Measurements from ENCODE around the gene SIN3A. TPM values are rescaled to one million over a fixed set of nuclear protein-coding genes. Genes with fewer than 3 reads are reported as not detected.
A peak's percentile ranks its signal among the peaks of the same experiment; 100 is the strongest.

SIN3A gene
- total RNA-seq, 1 experiment from 2014 or later: 64.4 TPM

DNA sequence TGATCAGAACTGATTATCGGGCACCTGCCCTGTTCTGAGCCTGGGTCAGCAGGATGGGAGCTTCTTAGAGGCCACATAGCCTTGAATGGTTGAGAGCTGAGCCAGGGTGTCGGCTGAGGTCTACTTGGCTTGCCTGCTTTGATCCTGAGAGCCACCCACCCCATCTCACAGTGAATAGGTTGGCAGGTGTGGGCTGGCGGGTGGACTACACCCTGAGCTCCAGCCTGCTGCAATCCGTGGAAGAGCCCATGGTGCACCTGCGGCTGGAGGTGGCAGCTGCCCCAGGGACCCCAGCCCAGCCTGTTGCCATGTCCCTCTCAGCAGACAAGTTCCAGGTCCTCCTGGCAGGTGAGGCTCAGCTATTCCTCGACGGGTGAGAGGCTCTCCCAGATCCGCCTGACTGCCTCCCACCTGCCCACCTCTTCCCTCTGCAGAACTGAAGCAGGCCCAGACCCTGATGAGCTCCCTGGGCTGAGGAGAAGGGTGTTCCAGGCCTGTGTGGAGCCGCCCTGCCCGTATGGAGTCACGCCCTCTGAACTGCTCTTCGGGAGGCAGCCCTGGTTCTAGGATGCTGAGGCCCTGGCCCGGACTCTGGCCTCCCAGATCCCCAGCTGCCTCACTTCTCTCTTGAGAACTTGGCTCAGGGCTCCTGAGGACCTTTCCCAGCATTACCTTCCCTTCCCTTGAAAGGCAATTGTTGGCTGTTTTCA lies 111.8 kb downstream of the SIN3A start:
- intact Hi-C loops (cut with micrococcal nuclease; ENCODE audit: unreplicated experiment): no loop called here
- no peaks in the 10 kb centered on the region for H3K9me3 Mint-ChIP-seq (ENCODE audit: unreplicated experiment)
- H3K27me3 Mint-ChIP-seq (ENCODE audit: insufficient read depth, unreplicated experiment): no peaks in the 10 kb centered on the region
- no peak overlapping the region for H3K27ac Mint-ChIP-seq (ENCODE audit: unreplicated experiment)
- no peaks in the 10 kb centered on the region; the same call in 1 of the 2 replicates for H3K4me1 ChIP-seq
- TF ChIP-seq, protein P1, sequence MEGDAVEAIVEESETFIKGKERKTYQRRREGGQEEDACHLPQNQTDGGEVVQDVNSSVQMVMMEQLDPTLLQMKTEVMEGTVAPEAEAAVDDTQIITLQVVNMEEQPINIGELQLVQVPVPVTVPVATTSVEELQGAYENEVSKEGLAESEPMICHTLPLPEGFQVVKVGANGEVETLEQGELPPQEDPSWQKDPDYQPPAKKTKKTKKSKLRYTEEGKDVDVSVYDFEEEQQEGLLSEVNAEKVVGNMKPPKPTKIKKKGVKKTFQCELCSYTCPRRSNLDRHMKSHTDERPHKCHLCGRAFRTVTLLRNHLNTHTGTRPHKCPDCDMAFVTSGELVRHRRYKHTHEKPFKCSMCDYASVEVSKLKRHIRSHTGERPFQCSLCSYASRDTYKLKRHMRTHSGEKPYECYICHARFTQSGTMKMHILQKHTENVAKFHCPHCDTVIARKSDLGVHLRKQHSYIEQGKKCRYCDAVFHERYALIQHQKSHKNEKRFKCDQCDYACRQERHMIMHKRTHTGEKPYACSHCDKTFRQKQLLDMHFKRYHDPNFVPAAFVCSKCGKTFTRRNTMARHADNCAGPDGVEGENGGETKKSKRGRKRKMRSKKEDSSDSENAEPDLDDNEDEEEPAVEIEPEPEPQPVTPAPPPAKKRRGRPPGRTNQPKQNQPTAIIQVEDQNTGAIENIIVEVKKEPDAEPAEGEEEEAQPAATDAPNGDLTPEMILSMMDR (IDR thresholded peaks at IDR 0.05; ENCODE audit: insufficient read depth in 1 of 2, low read depth in 1 of 2, low read length in 1 of 2, severe bottlenecking in 1 of 2, unreplicated experiment in 1 of 2): no peak
- no peak overlapping the region for H3K4me3 Mint-ChIP-seq (ENCODE audit: unreplicated experiment)
- no peak for DNase-seq
- H3K9me3 ChIP-seq: no peaks in the 10 kb centered on the region
- no peak overlapping the region for H3K4me3 ChIP-seq (ENCODE audit: low read depth, low read length)
- no peaks in the 10 kb centered on the region for H3K36me3 ChIP-seq (ENCODE audit: control insufficient read depth, insufficient read depth, low read length)
- ChIA-PET CTCF (no interaction called here), POLR2A (no interaction called here)
- BruUV-seq (replicated peaks): TSS peak; percentile 29
- peaks cover 7% of the 10 kb centered on the region for H3K4me1 Mint-ChIP-seq (ENCODE audit: low read depth, unreplicated experiment)
- peaks cover 7% of the 10 kb centered on the region for H3K36me3 Mint-ChIP-seq (ENCODE audit: insufficient read depth, unreplicated experiment)
- H3K27me3 ChIP-seq (replicated peaks; ENCODE audit: control insufficient read depth, insufficient read depth, low read length): no peaks in the 10 kb centered on the region

DNA sequence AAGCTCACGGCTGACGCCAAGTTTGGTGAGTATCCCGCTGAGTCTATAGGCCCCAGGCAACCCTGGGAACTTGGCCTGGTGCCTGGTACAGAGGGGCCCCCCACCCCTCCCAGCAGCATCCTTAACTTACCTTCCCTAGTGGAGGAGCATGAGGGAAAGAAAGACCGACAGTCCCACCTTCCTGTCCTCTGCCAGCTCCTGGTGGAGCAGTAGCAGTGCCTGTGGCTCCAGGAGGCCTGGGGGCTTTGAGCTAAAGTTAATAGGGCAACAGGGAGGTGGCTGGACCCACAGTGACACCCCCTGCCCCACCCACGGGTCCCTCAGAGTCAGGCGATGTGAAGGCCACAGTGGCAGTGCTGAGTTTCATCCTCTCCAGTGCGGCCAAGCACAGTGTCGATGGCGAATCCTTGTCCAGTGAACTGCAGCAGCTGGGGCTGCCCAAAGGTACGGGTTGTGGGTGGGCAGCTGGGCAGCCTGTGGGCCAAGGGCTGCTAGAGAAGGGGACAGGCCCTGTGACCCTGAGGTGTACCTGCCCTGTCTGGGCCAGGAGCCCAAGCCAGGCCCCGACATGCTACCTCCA lies 112.7 kb downstream of the SIN3A start:
- Mint-ChIP-seq H3K36me3 (ENCODE audit: insufficient read depth, unreplicated experiment) (peaks cover 7% of the 10 kb centered on the region), H3K9me3 (ENCODE audit: unreplicated experiment) (no peaks in the 10 kb centered on the region), H3K27me3 (ENCODE audit: insufficient read depth, unreplicated experiment) (no peaks in the 10 kb centered on the region), H3K27ac (ENCODE audit: unreplicated experiment) (no peak overlapping the region), H3K4me1 (ENCODE audit: low read depth, unreplicated experiment) (peaks cover 7% of the 10 kb centered on the region), H3K4me3 (ENCODE audit: unreplicated experiment) (no peak overlapping the region)
- Histone ChIP-seq H3K36me3 (ENCODE audit: control insufficient read depth, insufficient read depth, low read length) (no peaks in the 10 kb centered on the region), H3K9me3 (no peaks in the 10 kb centered on the region), H3K4me3 (ENCODE audit: low read depth, low read length) (no peak overlapping the region), H3K27me3 (replicated peaks; ENCODE audit: control insufficient read depth, insufficient read depth, low read length) (no peaks in the 10 kb centered on the region), H3K4me1 (no peaks in the 10 kb centered on the region; the same call in 1 of the 2 replicates)
- no peak for DNase-seq
- intact Hi-C loops (cut with micrococcal nuclease; ENCODE audit: unreplicated experiment): no loop called here
- ChIA-PET POLR2A (no interaction called here), CTCF (no interaction called here)
- BruUV-seq (replicated peaks): no TSS peak
- TF ChIP-seq, protein P1 (IDR thresholded peaks at IDR 0.05; ENCODE audit: insufficient read depth in 1 of 2, low read depth in 1 of 2, low read length in 1 of 2, severe bottlenecking in 1 of 2, unreplicated experiment in 1 of 2): no peak

DNA sequence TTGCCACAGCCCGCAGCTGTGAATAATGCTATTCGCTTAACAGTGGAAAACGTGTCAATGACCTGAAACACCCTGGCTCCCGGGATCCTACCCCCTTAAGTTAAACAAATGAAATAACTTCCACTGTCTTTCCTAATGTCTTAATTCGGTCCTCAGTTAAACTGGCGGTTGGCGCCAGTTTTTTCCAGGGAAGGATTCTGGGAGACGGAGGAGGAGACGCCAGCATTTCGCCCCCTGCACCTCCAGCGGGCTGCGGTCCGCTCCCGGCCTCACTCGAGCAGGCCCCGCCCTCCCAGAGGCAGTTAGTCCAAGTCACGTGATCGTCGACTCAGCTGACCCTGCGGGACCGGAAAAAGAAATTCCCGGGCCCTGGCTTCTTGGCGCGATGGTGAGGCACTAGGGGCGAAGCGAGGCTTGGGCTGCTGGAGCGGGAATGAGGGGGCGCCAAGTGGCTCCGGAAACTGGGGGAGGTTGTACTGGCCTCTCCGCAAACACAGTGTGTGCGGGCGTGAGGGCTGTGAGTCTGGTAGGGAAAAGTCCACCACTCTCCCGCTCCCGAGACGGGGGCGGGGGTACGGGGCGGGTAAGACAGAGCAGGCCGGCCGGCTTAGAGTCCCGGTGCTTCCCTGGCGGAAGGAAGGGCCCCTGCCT lies 115.7 kb downstream of the SIN3A start, which contains the start of gene COMMD4:
Gene COMMD4 (plus strand): TSS at position 359 of the 651 bp plus-strand sequence. CDS start 27 bp downstream, at position 386.
- Mint-ChIP-seq H3K4me1 (ENCODE audit: low read depth, unreplicated experiment) (peaks cover 7% of the 10 kb centered on the region), H3K9me3 (ENCODE audit: unreplicated experiment) (no peaks in the 10 kb centered on the region), H3K36me3 (ENCODE audit: insufficient read depth, unreplicated experiment) (peaks cover 7% of the 10 kb centered on the region), H3K4me3 (ENCODE audit: unreplicated experiment) (peak within 1 kb of the TSS; percentile 90), H3K27me3 (ENCODE audit: insufficient read depth, unreplicated experiment) (no peaks in the 10 kb centered on the region), H3K27ac (ENCODE audit: unreplicated experiment) (peak within 1 kb of the TSS; percentile 94)
- no peaks in the 10 kb centered on the region for H3K27me3 ChIP-seq (replicated peaks; ENCODE audit: control insufficient read depth, insufficient read depth, low read length)
- POLR2A ChIA-PET: interaction anchor here (1.0 kb wide), 1 partner anchor 32 kb away, joined by 3 read pairs; the partner anchor contains the start of gene MAN2C1
- TF ChIP-seq, protein P1 (IDR thresholded peaks at IDR 0.05; ENCODE audit: insufficient read depth in 1 of 2, low read depth in 1 of 2, low read length in 1 of 2, severe bottlenecking in 1 of 2, unreplicated experiment in 1 of 2): no peak
- H3K9me3 ChIP-seq: no peaks in the 10 kb centered on the region
- peak; percentile 94 to 97 for DNase-seq
- no peaks in the 10 kb centered on the region; the same call in 1 of the 2 replicates for H3K4me1 ChIP-seq
- CTCF ChIA-PET: interaction anchor here (1.0 kb wide), 1 partner anchor 32 kb away, joined by 3 read pairs; no protein-coding TSS in a partner anchor
- intact Hi-C loops (cut with micrococcal nuclease; ENCODE audit: unreplicated experiment): no loop called here
- no TSS peak for BruUV-seq (replicated peaks)
- H3K36me3 ChIP-seq (ENCODE audit: control insufficient read depth, insufficient read depth, low read length): no peaks in the 10 kb centered on the region
- peak within 1 kb of the TSS; percentile 64 for H3K4me3 ChIP-seq (ENCODE audit: low read depth, low read length)
